Gastrocnemius medialis (tissue), 4 donors: ENCODE data around the gene NCCRP1. TPM values are rescaled to one million over a fixed set of nuclear protein-coding genes. Genes with fewer than 3 reads are reported as not detected.

ENCODE experiments used
- ATAC-seq, 2 donors: fragments of 150-250 bp; one replicate each; pipeline ENCODE4 v1.9.1; 2016
- DNase-seq, 2 donors: peaks; one replicate each; pipeline ENCODE4 v3.0.0-alpha.2; 2019
- H3K27ac ChIP-seq, 4 donors: fragments of 200-600 bp; sonication (generic); 1 replicate in 1 of 4; 2 replicates in 3 of 4; pipeline ENCODE4 v1.5.1; 2016 to 2018; ENCODE audit warnings: mild to moderate bottlenecking in 2 of 4, moderate library complexity in 1 of 4
- H3K27me3 ChIP-seq, 3 donors: fragments of 200-600 bp; sonication (generic) in 2 of 3; 1 replicate in 1 of 3; 2 replicates in 2 of 3; pipeline versions ENCODE4 v1.5.1 to v1.6.0; 2016 to 2019; ENCODE audit warnings: mild to moderate bottlenecking in 1 of 3, moderate library complexity in 1 of 3
- H3K36me3 ChIP-seq, 2 donors: fragments of 200-600 bp; sonication (generic) in 1 of 2; one replicate each; pipeline ENCODE4 v1.5.1; 2017 to 2018
- H3K4me1 ChIP-seq, 2 donors: fragments of 200-600 bp; sonication (generic) in 1 of 2; one replicate each; pipeline ENCODE4 v1.5.1; 2016 to 2017; ENCODE audit warnings: mild to moderate bottlenecking in 2 of 2
- H3K4me3 ChIP-seq, 4 donors: fragments of 200-600 bp; sonication (generic) in 3 of 4; 1 replicate in 1 of 4; 2 replicates in 3 of 4; pipeline ENCODE4 v1.5.1; 2016 to 2019; ENCODE audit warnings: mild to moderate bottlenecking in 2 of 4
- H3K9me3 ChIP-seq, 3 donors: fragments of 200-600 bp; sonication (generic) in 2 of 3; 1 replicate in 1 of 3; 2 replicates in 2 of 3; pipeline ENCODE4 v1.5.1; 2016 to 2019
- CTCF ChIP-seq, 5 experiments: fragments of 450-650 bp in 3 of 5; fragments of 200-600 bp in 2 of 5; sonication (generic) in 2 of 5; IDR thresholded peaks in 4 of 5; conservative IDR thresholded peaks in 1 of 5; 1 replicate in 4 of 5; 2 replicates in 1 of 5; pipeline ENCODE4 v1.5.1; 2016 to 2019; ENCODE audit warnings: antibody characterized with exemption in 5 of 5, mild to moderate bottlenecking in 3 of 5, moderate library complexity in 3 of 5
- POLR2A ChIP-seq, 2 donors: fragments of 450-650 bp; IDR thresholded peaks; one replicate each; pipeline ENCODE4 v1.6.1; 2017; ENCODE audit warnings: antibody characterized with exemption in 2 of 2, mild to moderate bottlenecking in 2 of 2, moderate library complexity in 2 of 2
- in situ Hi-C, 4 donors: fragments of 200-750 bp; cut with MboI; loops; one replicate each; pipeline versions ENCODE4 v1.15.0 to v1.8.0; 2017; ENCODE audit warnings: low sequenced_read_pairs in 4 of 4
- intact Hi-C: fragments of 100-400 bp; cut with DNase I; formaldehyde crosslinking; loops from one replicate; pipeline ENCODE4 v1.15.1; 2023; ENCODE audit warnings: low total_unique reads
- total RNA-seq, 4 donors: library from RNA; depleted of rRNA; stranded (reverse); fragments of >200 nt; gene quantifications; one replicate each; pipeline versions ENCODE4 v1.1.0 to v1.2.3, GENCODE V29; 2016

The NCCRP1 gene
- total RNA-seq, 4 donors from 2014 or later, result not detected

DNA sequence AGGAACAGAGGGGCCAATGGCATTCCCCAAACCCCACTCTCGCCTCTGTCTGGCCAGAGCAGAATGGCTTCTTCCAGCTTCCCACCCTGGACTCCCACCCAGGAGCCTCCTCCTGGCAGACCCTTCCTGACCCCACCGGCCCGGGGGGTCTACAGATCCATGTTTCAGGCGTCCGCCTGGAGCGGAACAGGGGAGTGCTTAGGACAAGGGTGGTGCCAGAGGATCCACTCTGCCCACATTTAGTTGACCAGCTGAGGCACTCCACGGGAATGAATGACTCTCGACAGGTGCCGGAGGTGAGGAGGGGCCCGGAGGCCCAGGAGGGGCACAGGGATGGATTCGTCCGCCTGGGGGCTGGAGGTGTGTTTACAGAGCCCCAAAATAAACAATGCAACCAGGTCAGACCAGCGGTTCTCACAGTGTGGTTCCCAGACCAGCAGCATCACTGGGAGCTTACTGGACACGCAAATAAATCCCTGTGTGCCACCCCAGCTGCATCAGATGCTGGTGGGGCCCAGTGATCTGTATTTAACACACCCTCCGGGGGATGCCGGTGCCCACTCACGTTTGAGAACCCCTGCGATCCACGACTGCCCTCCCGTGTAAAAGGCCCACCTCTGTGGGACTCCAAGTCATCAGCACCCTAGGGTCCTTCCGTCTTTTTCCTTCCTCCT lies 15.1 kb upstream of the NCCRP1 start:
- no peak for TF ChIP-seq CTCF (IDR thresholded peaks at IDR 0.05 in 4 of 5, conservative IDR thresholded peaks at IDR 0.05 in 1 of 5)
- no peak for TF ChIP-seq POLR2A (IDR thresholded peaks at IDR 0.05)
- ATAC-seq (no peak), DNase-seq (no peak)
- intact Hi-C loops (no loop called here), in situ Hi-C loops (no loop called here)
- Histone ChIP-seq H3K27ac (no peak overlapping the region), H3K9me3 (no peaks in the 10 kb centered on the region), H3K4me1 (no peaks in the 10 kb centered on the region), H3K4me3 (no peak overlapping the region), H3K36me3 (peaks cover 0 to 14% of the 10 kb centered on the region in 2 donors), H3K27me3 (no peaks in the 10 kb centered on the region)

DNA sequence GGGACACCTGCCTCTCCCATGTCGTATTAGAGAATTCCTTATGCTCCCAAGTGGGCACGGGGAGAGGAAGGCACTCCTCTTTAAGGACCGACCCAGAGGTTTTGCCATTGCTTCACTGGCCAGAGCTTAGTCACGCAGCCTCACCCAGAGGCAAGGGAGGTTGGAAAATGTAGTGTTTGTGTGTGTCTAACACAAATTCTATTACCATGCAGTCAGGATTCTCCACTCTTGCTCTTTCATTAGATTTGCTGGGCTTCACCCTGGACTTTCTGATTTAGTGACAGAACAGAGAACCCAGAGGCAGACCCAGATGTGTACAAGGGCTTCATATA lies 14.6 kb upstream of the NCCRP1 start:
- no peak for TF ChIP-seq POLR2A (IDR thresholded peaks at IDR 0.05)
- TF ChIP-seq CTCF (IDR thresholded peaks at IDR 0.05 in 4 of 5, conservative IDR thresholded peaks at IDR 0.05 in 1 of 5), result no peak
- H3K27ac ChIP-seq, result no peak overlapping the region
- no peak overlapping the region for H3K4me3 ChIP-seq
- H3K9me3 ChIP-seq, result no peaks in the 10 kb centered on the region
- H3K27me3 ChIP-seq, result no peaks in the 10 kb centered on the region
- ATAC-seq, result no peak
- intact Hi-C loops (no loop called here), in situ Hi-C loops (no loop called here)
- no peaks in the 10 kb centered on the region for H3K4me1 ChIP-seq
- H3K36me3 ChIP-seq, result peaks cover 0 to 9% of the 10 kb centered on the region in 2 donors
- no peak for DNase-seq

GRCh38 chr19:39183104-39183503 lies 13.7 kb upstream of the NCCRP1 start:
- TF ChIP-seq CTCF (IDR thresholded peaks at IDR 0.05 in 4 of 5, conservative IDR thresholded peaks at IDR 0.05 in 1 of 5) (no peak), POLR2A (IDR thresholded peaks at IDR 0.05) (no peak)
- no peak for ATAC-seq
- intact Hi-C loops, result no loop called here

DNA sequence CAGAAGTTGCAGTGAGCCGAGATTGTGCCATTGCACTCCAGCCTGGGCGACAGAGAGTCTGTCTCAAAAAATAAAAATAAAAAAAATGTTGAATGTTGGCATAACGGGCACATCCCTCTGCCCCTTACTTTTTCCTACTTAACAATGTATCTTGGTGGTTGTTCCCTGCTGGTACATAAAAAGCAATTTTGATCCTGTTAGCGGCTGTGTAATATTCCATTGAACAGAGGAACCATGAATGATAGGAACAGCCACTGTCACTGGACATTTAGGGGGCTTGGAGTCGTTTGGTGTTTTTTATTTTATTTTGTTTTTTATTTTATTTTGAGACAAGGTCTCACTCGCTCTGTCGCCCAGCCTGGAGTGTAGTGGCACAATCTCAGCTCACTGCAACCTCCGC lies 10.4 kb upstream of the NCCRP1 start:
- Histone ChIP-seq H3K9me3 (no peaks in the 10 kb centered on the region), H3K36me3 (no peaks in the 10 kb centered on the region), H3K27me3 (peaks cover 0 to 10% (median 0%) of the 10 kb centered on the region in 3 donors), H3K4me3 (no peak overlapping the region), H3K27ac (no peak overlapping the region), H3K4me1 (no peaks in the 10 kb centered on the region)
- in situ Hi-C loops, result loop anchor here in 1 of 4 donors (5.0 kb wide), 1 partner anchor 69 kb away; no protein-coding TSS in a partner anchor
- DNase-seq (no peak), ATAC-seq (no peak)
- intact Hi-C loops, result loop anchor here (2.0 kb wide), 1 partner anchor 64 kb away; no protein-coding TSS in a partner anchor
- TF ChIP-seq CTCF (IDR thresholded peaks at IDR 0.05 in 4 of 5, conservative IDR thresholded peaks at IDR 0.05 in 1 of 5) (no peak), POLR2A (IDR thresholded peaks at IDR 0.05) (no peak)

More at GRCh38 chr19:39183104-39183503, 13.7 kb upstream of the NCCRP1 start:
- Histone ChIP-seq H3K27ac (no peak overlapping the region), H3K27me3 (peaks cover 0 to 4% (median 0%) of the 10 kb centered on the region in 3 donors), H3K9me3 (no peaks in the 10 kb centered on the region), H3K4me3 (no peak overlapping the region), H3K36me3 (peaks cover 0 to under 1% of the 10 kb centered on the region in 2 donors), H3K4me1 (no peaks in the 10 kb centered on the region)
- no peak for DNase-seq
- in situ Hi-C loops, result no loop called here
